NCI-H1694 treated with DMSO at 0.1 percent for 48 hours (cell line): ENCODE measurements around the gene TFR2.

Experiments
- DNase-seq: peaks from one replicate; lab custom pipeline; 2025; lab: John Stamatoyannopoulos, UW

The TFR2 gene

GRCh38 chr7:100572949-100573675 is 68.2 kb downstream of the TFR2 start:
- DNase-seq: no peak

- no peak for DNase-seq
These were observed 68.9 kb downstream of the TFR2 start for GRCh38 chr7:100572281-100572948.

GRCh38 chr7:100571829-100572116 is 69.6 kb downstream of the TFR2 start:
- no peak for DNase-seq

- no peak for DNase-seq
These were observed 70.2 kb downstream of the TFR2 start for GRCh38 chr7:100570954-100571828.
